ENCODE results near the gene MNAT1.

MNAT1 gene

DNA sequence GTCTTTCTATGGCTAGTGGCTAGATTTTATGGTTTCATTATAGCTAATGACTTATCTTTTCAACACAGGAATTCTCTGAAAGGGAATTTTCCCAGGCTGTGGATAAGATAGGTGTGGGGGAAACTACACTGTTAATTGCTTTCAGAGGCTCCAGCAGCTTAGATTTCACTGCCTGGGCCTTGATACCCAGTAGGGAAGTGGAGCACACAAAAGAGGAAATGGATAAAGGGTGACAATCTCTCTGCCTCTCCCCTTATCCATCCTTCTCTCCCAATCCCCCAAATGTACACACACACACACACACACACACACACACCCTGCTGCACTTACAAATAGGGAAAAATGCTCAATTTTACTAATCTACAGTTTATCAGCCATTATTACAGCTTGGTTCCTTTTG lies 29.5 kb upstream of the MNAT1 start:
- Histone ChIP-seq H3K9me3 (no peaks in the 10 kb centered on the region), H3K4me1 (ENCODE audit: control insufficient read depth in 1 of 2, insufficient read depth in 1 of 2, low read depth in 1 of 2, low read length in 1 of 2) (no peaks in the 10 kb centered on the region), H3K27ac (no peak overlapping the region), H3K36me3 (no peaks in the 10 kb centered on the region), H3K27me3 (peaks cover 43% of the 10 kb centered on the region), H3K4me3 (ENCODE audit: low read depth in 1 of 2, low read length in 1 of 2) (no peak overlapping the region)
- TF ChIP-seq, protein P1, sequence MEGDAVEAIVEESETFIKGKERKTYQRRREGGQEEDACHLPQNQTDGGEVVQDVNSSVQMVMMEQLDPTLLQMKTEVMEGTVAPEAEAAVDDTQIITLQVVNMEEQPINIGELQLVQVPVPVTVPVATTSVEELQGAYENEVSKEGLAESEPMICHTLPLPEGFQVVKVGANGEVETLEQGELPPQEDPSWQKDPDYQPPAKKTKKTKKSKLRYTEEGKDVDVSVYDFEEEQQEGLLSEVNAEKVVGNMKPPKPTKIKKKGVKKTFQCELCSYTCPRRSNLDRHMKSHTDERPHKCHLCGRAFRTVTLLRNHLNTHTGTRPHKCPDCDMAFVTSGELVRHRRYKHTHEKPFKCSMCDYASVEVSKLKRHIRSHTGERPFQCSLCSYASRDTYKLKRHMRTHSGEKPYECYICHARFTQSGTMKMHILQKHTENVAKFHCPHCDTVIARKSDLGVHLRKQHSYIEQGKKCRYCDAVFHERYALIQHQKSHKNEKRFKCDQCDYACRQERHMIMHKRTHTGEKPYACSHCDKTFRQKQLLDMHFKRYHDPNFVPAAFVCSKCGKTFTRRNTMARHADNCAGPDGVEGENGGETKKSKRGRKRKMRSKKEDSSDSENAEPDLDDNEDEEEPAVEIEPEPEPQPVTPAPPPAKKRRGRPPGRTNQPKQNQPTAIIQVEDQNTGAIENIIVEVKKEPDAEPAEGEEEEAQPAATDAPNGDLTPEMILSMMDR (IDR thresholded peaks at IDR 0.05) = no peak

DNA sequence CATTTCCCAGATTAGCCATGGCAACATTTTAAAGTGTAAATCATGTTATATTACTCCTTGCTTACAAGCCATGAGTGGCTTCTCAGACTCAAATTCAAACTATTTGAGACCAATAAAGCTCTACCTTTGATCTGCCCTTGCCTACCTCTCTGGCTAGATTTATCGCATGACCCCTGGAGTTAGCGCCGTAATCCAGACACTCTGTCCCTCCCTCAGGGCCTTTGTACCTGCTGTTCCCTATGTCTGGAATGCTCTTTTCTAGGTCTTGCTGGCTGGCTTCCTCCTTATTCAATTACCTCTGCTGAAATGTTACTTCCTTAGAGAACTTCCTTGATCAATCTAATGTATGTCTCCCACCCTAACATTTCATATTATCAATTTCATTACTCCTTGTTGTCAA lies 26.7 kb upstream of the MNAT1 start:
- H3K4me3 ChIP-seq (ENCODE audit: low read depth in 1 of 2, low read length in 1 of 2) = no peak overlapping the region
- H3K36me3 ChIP-seq = no peaks in the 10 kb centered on the region
- no peaks in the 10 kb centered on the region for H3K4me1 ChIP-seq (ENCODE audit: control insufficient read depth in 1 of 2, insufficient read depth in 1 of 2, low read depth in 1 of 2, low read length in 1 of 2)
- H3K27me3 ChIP-seq = peaks cover 69% of the 10 kb centered on the region
- TF ChIP-seq, protein P1 (IDR thresholded peaks at IDR 0.05) = no peak
- H3K27ac ChIP-seq = no peak overlapping the region
- no peaks in the 10 kb centered on the region for H3K9me3 ChIP-seq

DNA sequence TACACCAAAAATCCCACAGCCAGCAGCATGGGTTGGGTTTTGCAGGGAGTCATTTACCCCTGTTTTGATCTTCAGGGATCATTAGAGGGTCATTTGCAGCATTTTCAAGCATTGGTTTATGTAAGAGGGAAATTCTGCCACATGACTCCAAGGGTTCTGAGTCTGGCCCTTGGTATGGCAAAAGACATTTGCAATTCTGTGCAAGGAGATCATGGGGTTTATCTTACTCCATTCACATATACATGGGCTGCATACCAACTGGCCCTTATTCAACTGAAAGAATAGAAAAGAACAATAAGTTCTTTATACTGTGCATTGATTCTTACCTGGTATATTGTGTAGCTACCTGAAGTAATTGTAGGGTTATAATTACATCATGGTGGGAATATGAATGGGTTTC lies 24.1 kb upstream of the MNAT1 start:
- Histone ChIP-seq H3K4me3 (ENCODE audit: low read depth in 1 of 2, low read length in 1 of 2) (no peak overlapping the region), H3K27ac (no peak overlapping the region), H3K36me3 (no peaks in the 10 kb centered on the region), H3K9me3 (no peaks in the 10 kb centered on the region), H3K27me3 (peaks cover 91% of the 10 kb centered on the region), H3K4me1 (ENCODE audit: control insufficient read depth in 1 of 2, insufficient read depth in 1 of 2, low read depth in 1 of 2, low read length in 1 of 2) (no peaks in the 10 kb centered on the region)
- TF ChIP-seq, protein P1 (IDR thresholded peaks at IDR 0.05) = no peak

DNA sequence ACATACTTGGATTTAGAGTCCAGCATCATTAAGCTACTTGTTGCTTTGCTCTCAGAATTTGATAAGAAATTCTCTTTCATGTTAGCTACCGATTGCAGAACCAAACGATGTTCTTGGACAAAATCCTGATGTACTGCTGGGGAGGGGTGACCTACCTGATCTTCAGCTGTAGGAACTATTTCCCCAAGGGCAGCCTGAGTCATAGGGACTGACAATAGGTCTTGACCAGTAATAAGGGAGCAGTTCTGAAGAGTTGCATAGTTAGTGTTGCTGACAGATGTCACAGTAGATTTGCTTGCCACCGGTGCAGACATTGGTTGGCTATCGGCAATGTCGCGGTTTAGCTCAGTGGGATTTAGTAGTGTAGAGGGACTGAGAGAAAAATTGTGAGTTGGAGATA lies 21.0 kb upstream of the MNAT1 start:
- H3K4me1 ChIP-seq (ENCODE audit: control insufficient read depth in 1 of 2, insufficient read depth in 1 of 2, low read depth in 1 of 2, low read length in 1 of 2) = no peaks in the 10 kb centered on the region
- H3K4me3 ChIP-seq (ENCODE audit: low read depth in 1 of 2, low read length in 1 of 2) = no peak overlapping the region
- no peaks in the 10 kb centered on the region for H3K9me3 ChIP-seq
- H3K36me3 ChIP-seq = no peaks in the 10 kb centered on the region
- H3K27me3 ChIP-seq = peaks cover 99% of the 10 kb centered on the region
- H3K27ac ChIP-seq = no peak overlapping the region
- TF ChIP-seq, protein P1 (IDR thresholded peaks at IDR 0.05) = no peak

DNA sequence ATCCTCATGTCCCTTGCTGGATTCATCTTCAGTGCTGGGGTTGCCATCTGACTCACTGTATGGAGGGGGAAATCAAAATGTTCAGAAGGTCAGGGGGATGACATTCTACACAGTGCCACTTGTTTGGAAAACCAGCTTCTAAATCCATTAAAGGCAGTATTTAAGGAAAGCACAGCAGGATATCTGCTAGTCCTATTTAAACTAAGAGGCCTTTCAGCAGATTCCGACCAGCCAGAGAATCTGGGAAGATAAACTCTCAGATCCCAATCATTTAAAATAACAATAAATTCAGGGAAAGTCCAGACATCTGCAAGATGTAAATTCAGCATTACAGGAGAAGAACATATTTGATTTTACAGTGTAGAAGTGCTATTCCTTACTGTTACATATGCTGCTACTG lies 14.2 kb upstream of the MNAT1 start:
- Histone ChIP-seq H3K9me3 (no peaks in the 10 kb centered on the region), H3K27me3 (peaks cover 100% of the 10 kb centered on the region)

More for the DNA sequence above, 14.2 kb upstream of the MNAT1 start:
- H3K4me3 ChIP-seq (ENCODE audit: low read depth in 1 of 2, low read length in 1 of 2) = no peak overlapping the region
- H3K4me1 ChIP-seq (ENCODE audit: control insufficient read depth in 1 of 2, insufficient read depth in 1 of 2, low read depth in 1 of 2, low read length in 1 of 2) = peaks cover 27 to 34% of the 10 kb centered on the region in 2 experiments
- TF ChIP-seq, protein P1 (IDR thresholded peaks at IDR 0.05) = no peak
- H3K36me3 ChIP-seq = no peaks in the 10 kb centered on the region
- H3K27ac ChIP-seq = no peak overlapping the region

Data from neutrophil (primary cell).